ENCODE results near the gene PSME1. TPM values are rescaled to one million over a fixed set of nuclear protein-coding genes. Genes with fewer than 3 reads are reported as not detected.

Gene PSME1
- polyA plus RNA-seq, 2 of the 4 experiments (the other 2 are of a cell fraction): 83.6 to 124 TPM

DNA sequence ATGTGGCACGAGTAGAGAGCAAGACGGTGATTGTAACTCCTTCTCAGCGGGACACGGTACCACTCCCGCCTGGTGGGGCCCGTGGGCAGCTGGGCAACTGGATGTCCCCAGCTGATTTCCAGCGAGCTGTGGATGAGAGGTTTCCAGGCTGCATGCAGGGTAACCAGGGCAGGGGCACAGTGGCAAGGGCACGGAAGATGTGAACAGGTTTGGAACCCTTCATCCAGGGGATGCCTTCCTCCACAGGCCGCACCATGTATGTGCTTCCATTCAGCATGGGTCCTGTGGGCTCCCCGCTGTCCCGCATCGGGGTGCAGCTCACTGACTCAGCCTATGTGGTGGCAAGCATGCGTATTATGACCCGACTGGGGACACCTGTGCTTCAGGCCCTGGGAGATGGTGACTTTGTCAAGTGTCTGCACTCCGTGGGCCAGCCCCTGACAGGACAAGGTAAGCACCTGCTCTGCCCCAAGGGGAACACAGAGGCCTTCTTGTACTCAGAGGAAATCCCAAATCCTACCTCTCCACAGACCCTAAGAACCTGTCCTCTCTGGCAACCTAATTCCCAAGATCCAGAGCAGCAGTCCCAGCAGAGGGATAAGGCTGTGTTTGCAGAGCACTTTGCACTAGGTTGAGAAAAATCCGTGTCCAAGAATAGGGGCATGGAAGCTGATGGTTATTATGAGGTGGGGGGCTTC is 37.6 kb upstream of the PSME1 start:
- ChIA-PET POLR2A (no interaction called here), CTCF (interaction anchor here (0.8 to 13.3 kb wide), 5 partner anchors 3 to 89 kb away, joined by 3 to 405 read pairs (median 225); partner anchors contain the start of gene PCK2)
- no peak overlapping the region for H3K4me2 ChIP-seq
- WGBS (ENCODE audit: missing lambda C conversion rate): 91% methylated on average over 16 of the region's 16 CpGs
- H3K9me3 ChIP-seq: no peaks in the 10 kb centered on the region
- no peak for FAIRE-seq
- no peak overlapping the region for H3K4me3 ChIP-seq
- TF ChIP-seq FOSB (CRISPR knock-in tag; IDR thresholded peaks at IDR 0.05) (no peak), NR3C1 (IDR thresholded peaks at IDR 0.05) (no peak), NFE2L2 (conservative IDR thresholded peaks at IDR 0.05; ENCODE audit: low read length) (no peak), MYC (IDR thresholded peaks at IDR 0.05; ENCODE audit: borderline replicate concordance, low read length) (no peak), HEYL (CRISPR knock-in tag; IDR thresholded peaks at IDR 0.05) (no peak), JUN (IDR thresholded peaks at IDR 0.05) (no peak), ZSCAN20 (CRISPR knock-in tag; IDR thresholded peaks at IDR 0.05) (no peak)
- TF ChIP-seq, protein P1, sequence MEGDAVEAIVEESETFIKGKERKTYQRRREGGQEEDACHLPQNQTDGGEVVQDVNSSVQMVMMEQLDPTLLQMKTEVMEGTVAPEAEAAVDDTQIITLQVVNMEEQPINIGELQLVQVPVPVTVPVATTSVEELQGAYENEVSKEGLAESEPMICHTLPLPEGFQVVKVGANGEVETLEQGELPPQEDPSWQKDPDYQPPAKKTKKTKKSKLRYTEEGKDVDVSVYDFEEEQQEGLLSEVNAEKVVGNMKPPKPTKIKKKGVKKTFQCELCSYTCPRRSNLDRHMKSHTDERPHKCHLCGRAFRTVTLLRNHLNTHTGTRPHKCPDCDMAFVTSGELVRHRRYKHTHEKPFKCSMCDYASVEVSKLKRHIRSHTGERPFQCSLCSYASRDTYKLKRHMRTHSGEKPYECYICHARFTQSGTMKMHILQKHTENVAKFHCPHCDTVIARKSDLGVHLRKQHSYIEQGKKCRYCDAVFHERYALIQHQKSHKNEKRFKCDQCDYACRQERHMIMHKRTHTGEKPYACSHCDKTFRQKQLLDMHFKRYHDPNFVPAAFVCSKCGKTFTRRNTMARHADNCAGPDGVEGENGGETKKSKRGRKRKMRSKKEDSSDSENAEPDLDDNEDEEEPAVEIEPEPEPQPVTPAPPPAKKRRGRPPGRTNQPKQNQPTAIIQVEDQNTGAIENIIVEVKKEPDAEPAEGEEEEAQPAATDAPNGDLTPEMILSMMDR (IDR thresholded peaks at IDR 0.05): no peak
- H3K4me1 ChIP-seq: peaks cover 12% of the 10 kb centered on the region
- DNase-seq (ENCODE audit: low read depth in 1 of 2, low spot score in 1 of 2): no peak
- ATAC-seq: no peak
- no peak overlapping the region for H3K27ac ChIP-seq

DNA sequence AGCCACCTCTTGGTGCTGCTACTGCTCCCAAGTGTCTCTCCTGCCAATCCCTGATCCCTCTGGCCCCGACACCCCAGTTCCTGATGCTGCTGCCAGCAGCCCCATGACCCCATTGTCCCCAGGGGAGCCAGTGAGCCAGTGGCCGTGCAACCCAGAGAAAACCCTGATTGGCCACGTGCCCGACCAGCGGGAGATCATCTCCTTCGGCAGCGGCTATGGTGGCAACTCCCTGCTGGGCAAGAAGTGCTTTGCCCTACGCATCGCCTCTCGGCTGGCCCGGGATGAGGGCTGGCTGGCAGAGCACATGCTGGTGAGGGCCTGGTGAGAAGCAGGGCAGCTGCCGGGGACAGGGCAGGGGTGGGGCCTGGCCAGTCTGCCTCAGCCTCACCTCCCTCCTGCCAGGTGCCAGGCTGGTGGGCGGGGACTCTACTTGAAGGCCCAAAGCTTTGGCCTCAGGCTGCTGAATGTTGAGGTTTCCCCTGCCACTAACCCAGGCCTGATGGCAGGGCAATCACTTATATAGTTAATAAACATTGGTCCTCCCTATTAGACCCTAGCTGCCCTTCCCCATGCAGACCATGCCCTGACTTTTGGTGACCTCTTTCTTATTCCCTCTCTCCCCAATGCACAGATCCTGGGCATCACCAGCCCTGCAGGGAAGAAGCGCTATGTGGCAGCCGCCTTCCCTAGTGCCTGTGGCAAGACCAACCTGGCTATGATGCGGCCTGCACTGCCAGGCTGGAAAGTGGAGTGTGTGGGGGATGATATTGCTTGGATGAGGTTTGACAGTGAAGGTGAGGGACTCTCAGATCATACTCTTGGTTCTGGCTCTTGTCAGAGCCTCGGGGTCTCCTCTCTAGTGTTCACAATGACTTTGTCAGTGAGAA is 36.8 kb upstream of the PSME1 start:
- ChIA-PET CTCF (interaction anchor here (0.8 to 13.3 kb wide), 4 partner anchors 4 to 90 kb away, joined by 3 to 405 read pairs (median 225); partner anchors contain the start of gene PCK2), POLR2A (no interaction called here)
- H3K27ac ChIP-seq: no peak overlapping the region
- no peak overlapping the region for H3K4me3 ChIP-seq
- 84% methylated on average over 12 of the region's 17 CpGs for WGBS (ENCODE audit: missing lambda C conversion rate)
- no peak for DNase-seq (ENCODE audit: low read depth in 1 of 2, low spot score in 1 of 2)
- H3K4me2 ChIP-seq: no peak overlapping the region
- H3K4me1 ChIP-seq: peaks cover 8% of the 10 kb centered on the region
- no peak for ATAC-seq
- H3K9me3 ChIP-seq: no peaks in the 10 kb centered on the region
- TF ChIP-seq, protein P2, sequence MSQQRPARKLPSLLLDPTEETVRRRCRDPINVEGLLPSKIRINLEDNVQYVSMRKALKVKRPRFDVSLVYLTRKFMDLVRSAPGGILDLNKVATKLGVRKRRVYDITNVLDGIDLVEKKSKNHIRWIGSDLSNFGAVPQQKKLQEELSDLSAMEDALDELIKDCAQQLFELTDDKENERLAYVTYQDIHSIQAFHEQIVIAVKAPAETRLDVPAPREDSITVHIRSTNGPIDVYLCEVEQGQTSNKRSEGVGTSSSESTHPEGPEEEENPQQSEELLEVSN (IDR thresholded peaks at IDR 0.05; ENCODE audit: borderline replicate concordance, low read depth): no peak
- TF ChIP-seq, protein P3, sequence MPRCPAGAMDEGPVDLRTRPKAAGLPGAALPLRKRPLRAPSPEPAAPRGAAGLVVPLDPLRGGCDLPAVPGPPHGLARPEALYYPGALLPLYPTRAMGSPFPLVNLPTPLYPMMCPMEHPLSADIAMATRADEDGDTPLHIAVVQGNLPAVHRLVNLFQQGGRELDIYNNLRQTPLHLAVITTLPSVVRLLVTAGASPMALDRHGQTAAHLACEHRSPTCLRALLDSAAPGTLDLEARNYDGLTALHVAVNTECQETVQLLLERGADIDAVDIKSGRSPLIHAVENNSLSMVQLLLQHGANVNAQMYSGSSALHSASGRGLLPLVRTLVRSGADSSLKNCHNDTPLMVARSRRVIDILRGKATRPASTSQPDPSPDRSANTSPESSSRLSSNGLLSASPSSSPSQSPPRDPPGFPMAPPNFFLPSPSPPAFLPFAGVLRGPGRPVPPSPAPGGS (IDR thresholded peaks at IDR 0.05): no peak
- TF ChIP-seq RARB (CRISPR knock-in tag; IDR thresholded peaks at IDR 0.05) (no peak), RFX5 (IDR thresholded peaks at IDR 0.05) (no peak), POLR2A (IDR thresholded peaks at IDR 0.05; ENCODE audit: low read length) (no peak), HOXB13 (CRISPR knock-in tag; IDR thresholded peaks at IDR 0.05; ENCODE audit: low read depth) (no peak), CBX8 (IDR thresholded peaks at IDR 0.05) (no peak), BHLHE40 (IDR thresholded peaks at IDR 0.05; ENCODE audit: low read depth, low read length) (no peak), HDAC2 (IDR thresholded peaks at IDR 0.05) (no peak)
- TF ChIP-seq, protein P4, sequence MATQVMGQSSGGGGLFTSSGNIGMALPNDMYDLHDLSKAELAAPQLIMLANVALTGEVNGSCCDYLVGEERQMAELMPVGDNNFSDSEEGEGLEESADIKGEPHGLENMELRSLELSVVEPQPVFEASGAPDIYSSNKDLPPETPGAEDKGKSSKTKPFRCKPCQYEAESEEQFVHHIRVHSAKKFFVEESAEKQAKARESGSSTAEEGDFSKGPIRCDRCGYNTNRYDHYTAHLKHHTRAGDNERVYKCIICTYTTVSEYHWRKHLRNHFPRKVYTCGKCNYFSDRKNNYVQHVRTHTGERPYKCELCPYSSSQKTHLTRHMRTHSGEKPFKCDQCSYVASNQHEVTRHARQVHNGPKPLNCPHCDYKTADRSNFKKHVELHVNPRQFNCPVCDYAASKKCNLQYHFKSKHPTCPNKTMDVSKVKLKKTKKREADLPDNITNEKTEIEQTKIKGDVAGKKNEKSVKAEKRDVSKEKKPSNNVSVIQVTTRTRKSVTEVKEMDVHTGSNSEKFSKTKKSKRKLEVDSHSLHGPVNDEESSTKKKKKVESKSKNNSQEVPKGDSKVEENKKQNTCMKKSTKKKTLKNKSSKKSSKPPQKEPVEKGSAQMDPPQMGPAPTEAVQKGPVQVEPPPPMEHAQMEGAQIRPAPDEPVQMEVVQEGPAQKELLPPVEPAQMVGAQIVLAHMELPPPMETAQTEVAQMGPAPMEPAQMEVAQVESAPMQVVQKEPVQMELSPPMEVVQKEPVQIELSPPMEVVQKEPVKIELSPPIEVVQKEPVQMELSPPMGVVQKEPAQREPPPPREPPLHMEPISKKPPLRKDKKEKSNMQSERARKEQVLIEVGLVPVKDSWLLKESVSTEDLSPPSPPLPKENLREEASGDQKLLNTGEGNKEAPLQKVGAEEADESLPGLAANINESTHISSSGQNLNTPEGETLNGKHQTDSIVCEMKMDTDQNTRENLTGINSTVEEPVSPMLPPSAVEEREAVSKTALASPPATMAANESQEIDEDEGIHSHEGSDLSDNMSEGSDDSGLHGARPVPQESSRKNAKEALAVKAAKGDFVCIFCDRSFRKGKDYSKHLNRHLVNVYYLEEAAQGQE (IDR thresholded peaks at IDR 0.05): no peak
- TF ChIP-seq, protein P5, sequence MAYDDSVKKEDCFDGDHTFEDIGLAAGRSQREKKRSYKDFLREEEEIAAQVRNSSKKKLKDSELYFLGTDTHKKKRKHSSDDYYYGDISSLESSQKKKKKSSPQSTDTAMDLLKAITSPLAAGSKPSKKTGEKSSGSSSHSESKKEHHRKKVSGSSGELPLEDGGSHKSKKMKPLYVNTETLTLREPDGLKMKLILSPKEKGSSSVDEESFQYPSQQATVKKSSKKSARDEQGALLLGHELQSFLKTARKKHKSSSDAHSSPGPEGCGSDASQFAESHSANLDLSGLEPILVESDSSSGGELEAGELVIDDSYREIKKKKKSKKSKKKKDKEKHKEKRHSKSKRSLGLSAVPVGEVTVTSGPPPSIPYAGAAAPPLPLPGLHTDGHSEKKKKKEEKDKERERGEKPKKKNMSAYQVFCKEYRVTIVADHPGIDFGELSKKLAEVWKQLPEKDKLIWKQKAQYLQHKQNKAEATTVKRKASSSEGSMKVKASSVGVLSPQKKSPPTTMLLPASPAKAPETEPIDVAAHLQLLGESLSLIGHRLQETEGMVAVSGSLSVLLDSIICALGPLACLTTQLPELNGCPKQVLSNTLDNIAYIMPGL (CRISPR knock-in tag; IDR thresholded peaks at IDR 0.05; ENCODE audit: borderline replicate concordance): no peak
- FAIRE-seq: no peak

All from A549 (cell line).